ENCODE results near the gene ZDHHC16. TPM values are rescaled to one million over a fixed set of nuclear protein-coding genes. Genes with fewer than 3 reads are reported as not detected.

The ZDHHC16 gene
- total RNA-seq, 1 experiment from 2014 or later: 64.5 TPM

GRCh38 chr10:97465982-97466381, 20.0 kb downstream of the ZDHHC16 start:
- Histone ChIP-seq H3K4me3 (ENCODE audit: low read depth in 2 of 2, low read length in 2 of 2) (no peak overlapping the region), H3K9me3 (ENCODE audit: control insufficient read depth, insufficient read depth, low read depth, low read length) (no peaks in the 10 kb centered on the region), H3K27ac (ENCODE audit: low read length) (no peak overlapping the region), H3K27me3 (ENCODE audit: control insufficient read depth, insufficient read depth, low read length) (no peaks in the 10 kb centered on the region), H3K4me1 (ENCODE audit: control insufficient read depth, insufficient read depth, low read length) (no peaks in the 10 kb centered on the region), H3K36me3 (ENCODE audit: control insufficient read depth, insufficient read depth, low read length) (peaks cover 20% of the 10 kb centered on the region)
- DNase-seq (ENCODE audit: low read depth, low spot score) (no peak), ATAC-seq (no peak)
- ChIA-PET CTCF (no interaction called here), POLR2A (no interaction called here)
- BruUV-seq (replicated peaks): no TSS peak
- intact Hi-C loops (cut with micrococcal nuclease; ENCODE audit: unreplicated experiment): no loop called here
- in situ Hi-C loops (cut with HindIII; ENCODE audit: low pct_unique_long_range_greater_than_20kb, low sequenced_read_pairs): no loop called here
- no peak for TF ChIP-seq POLR2AphosphoS5 (IDR thresholded peaks at IDR 0.05; ENCODE audit: low read depth, low read length)
- TF ChIP-seq SIN3A (IDR thresholded peaks at IDR 0.05; ENCODE audit: borderline replicate concordance, insufficient read depth, low read depth, low read length): no peak

- in situ Hi-C loops (cut with HindIII; ENCODE audit: low pct_unique_long_range_greater_than_20kb, low sequenced_read_pairs): no loop called here
- ChIA-PET CTCF (interaction anchor here (0.6 to 2.1 kb wide), 4 partner anchors 68 to 159 kb away, joined by 3 to 5 read pairs (median 5); no protein-coding TSS in a partner anchor), POLR2A (no interaction called here)
- peaks cover 18% of the 10 kb centered on the region for H3K36me3 ChIP-seq (ENCODE audit: control insufficient read depth, insufficient read depth, low read length)
- no peaks in the 10 kb centered on the region for H3K27me3 ChIP-seq (ENCODE audit: control insufficient read depth, insufficient read depth, low read length)
- ATAC-seq (no peak), DNase-seq (ENCODE audit: low read depth, low spot score) (no peak)
- TF ChIP-seq TCF7L2 (IDR thresholded peaks at IDR 0.05; ENCODE audit: low read depth, low read length) (no peak), POLR2AphosphoS5 (IDR thresholded peaks at IDR 0.05; ENCODE audit: low read depth, low read length) (no peak; the same call in 1 of the 2 replicates), SIN3A (IDR thresholded peaks at IDR 0.05; ENCODE audit: borderline replicate concordance, insufficient read depth, low read depth, low read length) (no peak)
- TF ChIP-seq, protein P1, sequence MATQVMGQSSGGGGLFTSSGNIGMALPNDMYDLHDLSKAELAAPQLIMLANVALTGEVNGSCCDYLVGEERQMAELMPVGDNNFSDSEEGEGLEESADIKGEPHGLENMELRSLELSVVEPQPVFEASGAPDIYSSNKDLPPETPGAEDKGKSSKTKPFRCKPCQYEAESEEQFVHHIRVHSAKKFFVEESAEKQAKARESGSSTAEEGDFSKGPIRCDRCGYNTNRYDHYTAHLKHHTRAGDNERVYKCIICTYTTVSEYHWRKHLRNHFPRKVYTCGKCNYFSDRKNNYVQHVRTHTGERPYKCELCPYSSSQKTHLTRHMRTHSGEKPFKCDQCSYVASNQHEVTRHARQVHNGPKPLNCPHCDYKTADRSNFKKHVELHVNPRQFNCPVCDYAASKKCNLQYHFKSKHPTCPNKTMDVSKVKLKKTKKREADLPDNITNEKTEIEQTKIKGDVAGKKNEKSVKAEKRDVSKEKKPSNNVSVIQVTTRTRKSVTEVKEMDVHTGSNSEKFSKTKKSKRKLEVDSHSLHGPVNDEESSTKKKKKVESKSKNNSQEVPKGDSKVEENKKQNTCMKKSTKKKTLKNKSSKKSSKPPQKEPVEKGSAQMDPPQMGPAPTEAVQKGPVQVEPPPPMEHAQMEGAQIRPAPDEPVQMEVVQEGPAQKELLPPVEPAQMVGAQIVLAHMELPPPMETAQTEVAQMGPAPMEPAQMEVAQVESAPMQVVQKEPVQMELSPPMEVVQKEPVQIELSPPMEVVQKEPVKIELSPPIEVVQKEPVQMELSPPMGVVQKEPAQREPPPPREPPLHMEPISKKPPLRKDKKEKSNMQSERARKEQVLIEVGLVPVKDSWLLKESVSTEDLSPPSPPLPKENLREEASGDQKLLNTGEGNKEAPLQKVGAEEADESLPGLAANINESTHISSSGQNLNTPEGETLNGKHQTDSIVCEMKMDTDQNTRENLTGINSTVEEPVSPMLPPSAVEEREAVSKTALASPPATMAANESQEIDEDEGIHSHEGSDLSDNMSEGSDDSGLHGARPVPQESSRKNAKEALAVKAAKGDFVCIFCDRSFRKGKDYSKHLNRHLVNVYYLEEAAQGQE (IDR thresholded peaks at IDR 0.05; ENCODE audit: insufficient read depth in 1 of 2, low read depth in 2 of 2, low read length in 1 of 2): no peak
- TF ChIP-seq, protein P2, sequence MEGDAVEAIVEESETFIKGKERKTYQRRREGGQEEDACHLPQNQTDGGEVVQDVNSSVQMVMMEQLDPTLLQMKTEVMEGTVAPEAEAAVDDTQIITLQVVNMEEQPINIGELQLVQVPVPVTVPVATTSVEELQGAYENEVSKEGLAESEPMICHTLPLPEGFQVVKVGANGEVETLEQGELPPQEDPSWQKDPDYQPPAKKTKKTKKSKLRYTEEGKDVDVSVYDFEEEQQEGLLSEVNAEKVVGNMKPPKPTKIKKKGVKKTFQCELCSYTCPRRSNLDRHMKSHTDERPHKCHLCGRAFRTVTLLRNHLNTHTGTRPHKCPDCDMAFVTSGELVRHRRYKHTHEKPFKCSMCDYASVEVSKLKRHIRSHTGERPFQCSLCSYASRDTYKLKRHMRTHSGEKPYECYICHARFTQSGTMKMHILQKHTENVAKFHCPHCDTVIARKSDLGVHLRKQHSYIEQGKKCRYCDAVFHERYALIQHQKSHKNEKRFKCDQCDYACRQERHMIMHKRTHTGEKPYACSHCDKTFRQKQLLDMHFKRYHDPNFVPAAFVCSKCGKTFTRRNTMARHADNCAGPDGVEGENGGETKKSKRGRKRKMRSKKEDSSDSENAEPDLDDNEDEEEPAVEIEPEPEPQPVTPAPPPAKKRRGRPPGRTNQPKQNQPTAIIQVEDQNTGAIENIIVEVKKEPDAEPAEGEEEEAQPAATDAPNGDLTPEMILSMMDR (IDR thresholded peaks at IDR 0.05): no peak
- H3K4me1 ChIP-seq (ENCODE audit: control insufficient read depth, insufficient read depth, low read length): no peaks in the 10 kb centered on the region
- H3K4me3 ChIP-seq (ENCODE audit: low read depth in 2 of 2, low read length in 2 of 2): no peak overlapping the region
- H3K9me3 ChIP-seq (ENCODE audit: control insufficient read depth, insufficient read depth, low read depth, low read length): no peaks in the 10 kb centered on the region
- H3K27ac ChIP-seq (ENCODE audit: low read length): no peak overlapping the region
- intact Hi-C loops (cut with micrococcal nuclease; ENCODE audit: unreplicated experiment): no loop called here
- no TSS peak for BruUV-seq (replicated peaks)
These were observed 20.8 kb downstream of the ZDHHC16 start for GRCh38 chr10:97466755-97467154.

- Histone ChIP-seq H3K27me3 (ENCODE audit: control insufficient read depth, insufficient read depth, low read length) (no peaks in the 10 kb centered on the region), H3K36me3 (ENCODE audit: control insufficient read depth, insufficient read depth, low read length) (peaks cover 5% of the 10 kb centered on the region), H3K9me3 (ENCODE audit: control insufficient read depth, insufficient read depth, low read depth, low read length) (no peaks in the 10 kb centered on the region), H3K27ac (ENCODE audit: low read length) (no peak overlapping the region), H3K4me1 (ENCODE audit: control insufficient read depth, insufficient read depth, low read length) (no peaks in the 10 kb centered on the region), H3K4me3 (ENCODE audit: low read depth in 2 of 2, low read length in 2 of 2) (no peak overlapping the region)
- no peak for ATAC-seq
- DNase-seq (ENCODE audit: low read depth, low spot score): no peak
- ChIA-PET POLR2A (no interaction called here), CTCF (interaction anchor here (1.1 to 2.1 kb wide), 2 partner anchors 84 to 86 kb away, joined by 3 to 5 read pairs; no protein-coding TSS in a partner anchor)
- in situ Hi-C loops (cut with HindIII; ENCODE audit: low pct_unique_long_range_greater_than_20kb, low sequenced_read_pairs) (no loop called here), intact Hi-C loops (cut with micrococcal nuclease; ENCODE audit: unreplicated experiment) (no loop called here)
- BruUV-seq (replicated peaks): no TSS peak
- TF ChIP-seq TCF7L2 (IDR thresholded peaks at IDR 0.05; ENCODE audit: low read depth, low read length) (no peak), POLR2AphosphoS5 (IDR thresholded peaks at IDR 0.05; ENCODE audit: low read depth, low read length) (no peak)
- TF ChIP-seq, protein P1 (IDR thresholded peaks at IDR 0.05; ENCODE audit: insufficient read depth in 1 of 2, low read depth in 2 of 2, low read length in 1 of 2): no peak
- TF ChIP-seq, protein P2 (IDR thresholded peaks at IDR 0.05): no peak
These were observed 22.2 kb downstream of the ZDHHC16 start for GRCh38 chr10:97468162-97468561.
